HG03108 (cell line): ENCODE data around the gene PREB.

Source experiments
- ATAC-seq: cut with Tn5 transposase; IDR thresholded peaks from one replicate; pipeline ENCODE4 v1.9.1; 2021; ENCODE audit warnings: moderate library complexity; ENCODE audit not compliant: unreplicated experiment

PREB gene

DNA sequence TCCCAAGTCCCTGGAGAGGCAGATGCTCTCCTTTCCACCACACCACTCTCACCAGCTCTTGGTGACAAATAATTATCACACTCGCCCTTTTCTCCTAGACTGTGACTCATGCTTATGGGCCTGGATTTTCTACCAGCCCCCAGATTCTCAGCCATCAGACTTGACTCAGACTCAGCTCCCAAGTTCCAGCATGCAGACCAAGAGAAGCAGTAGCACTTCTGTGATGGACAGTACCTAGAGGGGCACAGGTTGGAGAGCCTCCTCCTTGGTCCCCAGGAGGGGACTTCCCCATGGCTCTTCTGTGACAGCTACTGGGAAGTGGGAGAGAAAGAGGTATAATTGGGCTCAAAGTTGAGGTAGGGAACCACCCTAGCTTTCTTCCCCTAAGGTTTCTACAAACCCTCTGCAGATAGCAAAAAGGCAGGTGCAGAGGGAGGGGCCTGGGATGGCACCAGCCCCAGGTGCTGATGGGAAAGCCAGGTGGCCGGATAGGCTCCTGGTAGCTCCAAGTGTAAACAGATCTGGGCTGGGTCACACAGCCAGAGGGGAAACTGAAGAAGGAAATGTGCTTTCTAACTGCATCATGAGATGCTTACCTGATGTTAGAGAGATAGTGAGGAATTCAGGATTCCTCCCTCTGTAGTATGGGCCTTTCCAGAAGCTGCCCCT, 18.5 kb upstream of the PREB start:
- ATAC-seq, result no peak

GRCh38 chr2:27152102-27152795, 17.8 kb upstream of the PREB start:
- ATAC-seq, result no peak

DNA sequence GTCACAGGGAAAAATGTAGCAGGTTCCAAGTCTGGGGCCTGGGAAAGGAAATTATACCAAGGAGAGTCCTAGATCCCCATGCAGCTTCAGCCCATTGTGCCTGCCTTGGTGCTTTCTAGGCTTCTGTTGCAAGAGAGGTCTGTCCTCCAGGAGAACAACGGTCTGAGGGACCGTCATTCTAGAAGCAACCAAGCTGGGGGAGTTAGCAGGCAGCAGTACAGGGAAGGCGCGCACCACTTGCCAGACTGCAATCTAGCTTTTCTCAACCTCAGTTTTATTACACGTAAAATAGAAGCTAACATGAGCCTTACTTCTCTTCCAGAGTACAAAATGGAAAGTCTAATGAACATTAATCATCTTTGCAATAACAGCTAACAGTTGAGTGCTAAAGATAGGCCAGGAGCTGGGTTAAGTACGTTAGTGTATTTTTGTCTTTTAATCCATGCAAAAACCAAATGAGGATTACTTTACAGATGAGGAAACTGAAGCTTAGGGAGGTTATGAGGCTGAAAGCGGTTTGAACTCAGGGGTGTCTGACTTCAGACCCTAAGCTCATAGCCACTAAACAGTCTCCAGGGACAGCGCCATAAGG, 16.3 kb upstream of the PREB start:
- ATAC-seq, result no peak

GRCh38 chr2:27149570-27150405, 15.4 kb upstream of the PREB start:
- no peak for ATAC-seq

- no peak for ATAC-seq
Measured at GRCh38 chr2:27148801-27149439, 14.5 kb upstream of the PREB start, which contains the start of gene TCF23. Gene TCF23 (plus strand): TSS chr2:27149004. CDS start chr2:27149134, 130 bp downstream.

- ATAC-seq, result no peak
Measured at GRCh38 chr2:27147935-27148334, 13.5 kb upstream of the PREB start.

DNA sequence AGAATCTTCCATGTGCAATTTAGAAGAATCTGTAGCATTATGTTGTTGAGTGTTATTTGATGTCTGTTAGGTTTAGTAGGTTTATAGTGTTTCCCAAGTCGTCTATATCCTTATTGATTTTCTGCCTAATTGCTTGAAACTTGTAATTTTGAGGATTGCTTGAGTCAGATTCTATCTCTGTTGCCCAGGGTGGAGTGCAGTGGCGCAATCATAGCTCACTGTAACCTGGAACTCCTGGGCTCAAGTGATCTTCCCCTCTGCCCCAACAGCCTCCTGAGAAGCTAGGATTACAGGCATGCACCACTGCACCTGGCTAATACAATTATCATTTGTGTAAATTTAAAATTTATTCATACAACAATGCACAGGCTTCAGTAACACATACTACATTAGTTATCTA, 11.2 kb upstream of the PREB start:
- no peak for ATAC-seq

GRCh38 chr2:27143285-27143684, 8.8 kb upstream of the PREB start:
- ATAC-seq, result no peak

DNA sequence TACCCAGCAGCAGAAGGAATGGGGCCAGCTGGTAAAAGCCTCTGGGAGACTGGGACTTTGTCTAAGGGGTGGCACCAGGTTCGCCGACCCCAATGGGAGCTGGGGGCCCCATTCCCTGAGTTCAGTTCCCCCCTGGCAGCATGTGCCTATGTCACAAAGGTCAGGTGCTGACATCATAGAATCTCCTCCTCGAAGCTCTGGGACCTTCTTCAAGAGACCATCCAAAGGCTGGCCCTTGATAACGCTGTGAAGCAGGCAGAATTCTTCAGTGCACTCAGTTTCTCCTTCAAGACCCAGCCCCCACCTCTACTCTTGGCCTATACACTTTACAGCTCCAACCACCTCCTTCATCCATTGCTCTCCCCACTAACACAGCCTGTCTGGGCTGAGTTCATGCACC, 4.9 kb upstream of the PREB start, which contains the start of gene PRR30:
PRR30 (minus strand) TSS at position 101 of the 400 bp plus-strand sequence. CDS start 1,081 bp downstream, outside the sequence.
- ATAC-seq, result no peak

- ATAC-seq, result no peak
Measured at GRCh38 chr2:27138111-27138510, 3.7 kb upstream of the PREB start.

- ATAC-seq, result no peak
Measured at GRCh38 chr2:27137322-27137935, 3.0 kb upstream of the PREB start.

DNA sequence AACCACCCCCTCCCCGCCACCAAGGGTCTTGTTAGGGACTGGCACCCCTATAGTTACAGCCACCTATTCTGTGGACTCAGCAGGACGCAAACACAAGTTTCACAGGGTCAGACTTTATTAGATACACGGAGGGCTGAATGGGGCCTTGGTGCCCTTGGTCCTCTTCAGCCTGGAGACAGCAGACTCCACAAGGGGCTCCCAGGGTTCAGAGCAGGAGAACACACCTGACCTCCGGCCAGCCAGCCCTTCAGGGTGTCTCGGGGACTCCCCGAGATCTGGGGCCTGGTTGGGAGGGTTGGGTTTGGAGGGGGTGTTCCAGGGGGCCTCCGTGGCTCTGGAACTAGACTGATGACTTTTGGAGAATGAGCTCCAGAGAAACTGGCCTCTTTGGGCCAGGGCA, 2.3 kb upstream of the PREB start:
- no peak for ATAC-seq

GRCh38 chr2:27135478-27135955, 1.1 kb upstream of the PREB start:
- ATAC-seq, result no peak

GRCh38 chr2:27134781-27135477, 493 bp upstream of the PREB start:
- no peak for ATAC-seq

DNA sequence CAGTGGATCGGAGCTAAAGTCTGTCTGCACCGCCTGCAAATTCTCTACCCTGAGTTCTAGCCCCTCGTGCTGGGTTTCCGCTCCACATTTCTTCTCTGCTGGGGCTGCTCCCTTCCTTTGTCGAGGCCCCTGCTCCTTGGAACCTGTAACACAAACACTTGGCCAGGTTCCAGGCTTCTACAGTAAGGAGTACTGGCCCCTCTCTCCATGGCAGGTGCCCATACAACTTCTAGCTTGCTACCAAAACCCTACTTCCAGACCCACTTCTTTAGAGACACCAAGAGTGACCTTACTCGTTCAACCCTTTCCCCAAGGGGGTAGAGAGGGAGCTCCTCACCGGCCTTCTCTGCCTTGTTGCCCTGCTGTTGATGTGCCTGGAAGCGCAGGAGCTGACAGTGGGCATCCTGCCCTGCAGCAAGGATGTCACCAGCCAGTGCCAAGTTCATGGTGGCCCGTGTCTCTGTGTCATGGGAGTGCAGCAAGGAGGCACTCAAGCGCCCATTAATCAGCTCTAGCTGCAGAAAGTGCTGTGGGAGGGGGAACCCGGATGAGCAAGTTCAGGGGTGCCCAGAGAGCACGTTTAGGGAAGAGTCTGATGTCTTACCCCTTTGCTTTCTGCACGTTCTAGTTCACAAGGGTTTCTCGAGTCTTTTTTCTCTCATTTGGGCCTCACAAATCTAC, 1.1 kb downstream of the PREB start:
- no peak for ATAC-seq

DNA sequence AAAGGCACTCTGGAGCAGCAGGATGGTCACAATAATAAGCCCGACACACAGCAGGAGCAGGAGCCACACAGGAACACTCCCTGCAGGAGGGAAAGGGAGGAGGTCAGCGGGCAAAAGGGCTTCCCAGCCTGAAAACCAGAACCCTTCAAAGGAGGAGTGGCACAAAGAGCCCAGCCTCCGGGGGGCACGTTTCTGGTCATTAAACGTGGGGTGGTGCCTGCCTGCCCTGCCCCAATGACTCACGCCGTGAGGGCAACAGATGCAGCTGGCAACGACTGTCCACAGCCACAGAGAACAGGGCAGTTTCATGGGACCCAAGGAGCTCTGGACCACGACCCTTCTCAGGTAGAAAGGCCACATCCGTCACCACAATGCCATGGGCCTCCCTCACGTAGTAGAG, 3.0 kb downstream of the PREB start:
- ATAC-seq, result no peak

DNA sequence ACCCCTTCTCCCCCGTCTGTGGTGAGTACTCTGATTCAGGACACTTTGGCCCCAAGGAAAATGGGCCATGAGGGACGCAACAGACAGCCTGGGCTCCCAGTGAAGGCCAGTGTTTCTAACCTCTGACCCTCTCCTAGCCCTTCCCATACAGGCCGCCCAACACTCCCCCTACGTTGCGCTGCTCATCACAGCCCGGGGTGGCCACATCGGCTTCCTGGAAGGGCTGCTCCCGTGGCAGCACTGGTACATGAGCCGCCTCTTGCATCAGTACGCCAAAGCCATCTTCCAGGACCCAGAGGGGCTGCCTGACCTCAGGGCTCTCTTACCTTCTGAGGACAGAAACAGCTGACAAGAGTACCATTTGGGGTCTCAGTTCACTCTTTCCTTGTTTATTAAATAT, 4.0 kb downstream of the PREB start:
- ATAC-seq, result no peak

- no peak for ATAC-seq
Measured at GRCh38 chr2:27128668-27129571, 5.5 kb downstream of the PREB start.
